Mucosa of rectum (tissue), 2 donors: Measurements from ENCODE around the gene PGA3.
"Not testable (repeated sequence)": the region's sequence is repeated elsewhere in the genome, so short reads cannot be mapped to it uniquely, and the experiment has no call there.

ENCODE experiments used
- H3K27ac ChIP-seq, 2 donors: one replicate each; pipeline ENCODE4 v1.7.0; 2013; ENCODE audit warnings: inconsistent platforms in 2 of 2, low read depth in 2 of 2, low read length in 2 of 2
- H3K27me3 ChIP-seq, 2 donors: one replicate each; pipeline ENCODE4 v1.7.0; 2013; ENCODE audit warnings: low read length in 2 of 2; ENCODE audit not compliant: control insufficient read depth in 2 of 2, insufficient read depth in 2 of 2
- H3K36me3 ChIP-seq, 2 donors: one replicate each; pipeline ENCODE4 v1.7.0; 2013; ENCODE audit warnings: low read length in 2 of 2; ENCODE audit not compliant: control insufficient read depth in 2 of 2, insufficient read depth in 2 of 2
- H3K4me1 ChIP-seq, 2 donors: one replicate each; pipeline ENCODE4 v1.7.0; 2013; ENCODE audit warnings: low read length in 2 of 2, mild to moderate bottlenecking in 1 of 2; ENCODE audit not compliant: control insufficient read depth in 2 of 2, insufficient read depth in 2 of 2
- H3K4me3 ChIP-seq, 2 donors: one replicate each; pipeline ENCODE4 v1.7.0; 2013; ENCODE audit warnings: low read length in 2 of 2
- H3K9ac ChIP-seq, 2 donors: one replicate each; pipeline ENCODE4 v1.7.0; 2013; ENCODE audit warnings: low read length in 2 of 2, low read depth in 1 of 2, mild to moderate bottlenecking in 1 of 2
- H3K9me3 ChIP-seq, 2 donors: one replicate each; pipeline ENCODE4 v1.7.0; 2013; ENCODE audit warnings: low read length in 2 of 2; ENCODE audit not compliant: control insufficient read depth in 2 of 2
- donor health status: healthy.
- donor health status: Normal muscosa, but diverticular disease.

The PGA3 gene

GRCh38 chr11:61202950-61203746 is at the start of gene PGA3:
TSS of gene PGA3 (plus strand) at chr11:61203515. CDS start at chr11:61203565, 50 bp downstream.
- not testable (repeated sequence) for H3K27me3 ChIP-seq, H3K9me3 ChIP-seq, H3K36me3 ChIP-seq, H3K4me3 ChIP-seq, H3K4me1 ChIP-seq, H3K9ac ChIP-seq, H3K27ac ChIP-seq

- H3K4me3 ChIP-seq, result no peak overlapping the region
- H3K9me3 ChIP-seq, result no peaks in the 10 kb centered on the region
- H3K9ac ChIP-seq, result no peak overlapping the region
- H3K27me3 ChIP-seq, result no peaks in the 10 kb centered on the region
- H3K4me1 ChIP-seq, result peaks cover 36 to 58% of the 10 kb centered on the region in 2 donors
- no peaks in the 10 kb centered on the region for H3K36me3 ChIP-seq
- H3K27ac ChIP-seq, result peak overlapping the region; percentile 35 to 57
Measured at GRCh38 chr11:61153593-61154095, 49.7 kb upstream of the PGA3 start.

GRCh38 chr11:61154528-61154927 is 48.8 kb upstream of the PGA3 start:
- Histone ChIP-seq H3K9me3 (no peaks in the 10 kb centered on the region), H3K4me3 (no peak overlapping the region), H3K4me1 (peaks cover 34 to 62% of the 10 kb centered on the region in 2 donors), H3K27ac (no peak overlapping the region), H3K27me3 (no peaks in the 10 kb centered on the region), H3K9ac (no peak overlapping the region), H3K36me3 (no peaks in the 10 kb centered on the region)

- Histone ChIP-seq H3K9ac (no peak overlapping the region), H3K36me3 (no peaks in the 10 kb centered on the region), H3K27me3 (no peaks in the 10 kb centered on the region), H3K4me3 (no peak overlapping the region), H3K9me3 (no peaks in the 10 kb centered on the region), H3K4me1 (peaks cover 31 to 57% of the 10 kb centered on the region in 2 donors), H3K27ac (no peak overlapping the region)
Measured at GRCh38 chr11:61155312-61155711, 48.0 kb upstream of the PGA3 start.

- H3K4me3 ChIP-seq, result no peak overlapping the region
- no peak overlapping the region for H3K9ac ChIP-seq
- H3K36me3 ChIP-seq, result no peaks in the 10 kb centered on the region
- H3K27me3 ChIP-seq, result no peaks in the 10 kb centered on the region
- H3K27ac ChIP-seq, result no peak overlapping the region
- no peaks in the 10 kb centered on the region for H3K9me3 ChIP-seq
- peaks cover 30 to 57% of the 10 kb centered on the region in 2 donors for H3K4me1 ChIP-seq
Measured at GRCh38 chr11:61155741-61156140, 47.6 kb upstream of the PGA3 start.

GRCh38 chr11:61157743-61158142 is 45.6 kb upstream of the PGA3 start:
- no peaks in the 10 kb centered on the region for H3K36me3 ChIP-seq
- H3K4me3 ChIP-seq, result no peak overlapping the region
- H3K9me3 ChIP-seq, result no peaks in the 10 kb centered on the region
- H3K9ac ChIP-seq, result no peak overlapping the region
- H3K4me1 ChIP-seq, result peaks cover 27 to 49% of the 10 kb centered on the region in 2 donors
- peak overlapping the region; percentile 46 to 70 for H3K27ac ChIP-seq
- H3K27me3 ChIP-seq, result no peaks in the 10 kb centered on the region

GRCh38 chr11:61158691-61159381 is 44.5 kb upstream of the PGA3 start:
- H3K9ac ChIP-seq, result peak overlapping the region in 1 of 2 donors; percentile 20
- no peaks in the 10 kb centered on the region for H3K36me3 ChIP-seq
- no peaks in the 10 kb centered on the region for H3K9me3 ChIP-seq
- H3K27me3 ChIP-seq, result no peaks in the 10 kb centered on the region
- peak overlapping the region; percentile 69 to 70 for H3K27ac ChIP-seq
- peak overlapping the region in 1 of 2 donors; percentile 3 for H3K4me3 ChIP-seq
- peaks cover 18 to 44% of the 10 kb centered on the region in 2 donors for H3K4me1 ChIP-seq

- no peaks in the 10 kb centered on the region for H3K27me3 ChIP-seq
- H3K4me3 ChIP-seq, result peak overlapping the region; percentile 77 to 94
- H3K36me3 ChIP-seq, result no peaks in the 10 kb centered on the region
- H3K9me3 ChIP-seq, result no peaks in the 10 kb centered on the region
- H3K9ac ChIP-seq, result peak overlapping the region; percentile 78 to 83
- peaks cover 21 to 44% of the 10 kb centered on the region in 2 donors for H3K4me1 ChIP-seq
- H3K27ac ChIP-seq, result peak overlapping the region; percentile 94 to 96
Measured at GRCh38 chr11:61160487-61161189, 42.7 kb upstream of the PGA3 start.

- H3K27ac ChIP-seq, result peak within 1 kb of the TSS; percentile 94 to 96
- no peaks in the 10 kb centered on the region for H3K27me3 ChIP-seq
- peak within 1 kb of the TSS; percentile 77 to 94 for H3K4me3 ChIP-seq
- no peaks in the 10 kb centered on the region for H3K36me3 ChIP-seq
- no peaks in the 10 kb centered on the region for H3K9me3 ChIP-seq
- peaks cover 21 to 37% of the 10 kb centered on the region in 2 donors for H3K4me1 ChIP-seq
- peak within 1 kb of the TSS; percentile 78 to 83 for H3K9ac ChIP-seq
Measured at GRCh38 chr11:61161190-61162091, 41.9 kb upstream of the PGA3 start, which contains the start of gene VPS37C. TSS of gene VPS37C (minus strand) at chr11:61161426. CDS start at chr11:61138829, 22,597 bp downstream.
